LNCaP clone FGC (cell line): ENCODE data around the gene C10orf71.

ENCODE experiments used
- DNase-seq: peaks from one replicate; pipeline ENCODE4 v3.0.0-alpha.2; 2011; ENCODE audit warnings: low read depth
- H3K4me3 ChIP-seq: 2 replicates; pipeline ENCODE4 v1.5.1; 2011; ENCODE audit warnings: mild to moderate bottlenecking, low read depth, low read length, control low read depth
- TF ChIP-seq, protein P1 (sequence below): IDR thresholded peaks from 2 replicates; pipeline ENCODE4 v1.5.1; 2012; ENCODE audit warnings: mild to moderate bottlenecking; ENCODE audit not compliant: control insufficient read depth, insufficient read depth; ENCODE audit errors: extremely low read depth

The C10orf71 gene

DNA sequence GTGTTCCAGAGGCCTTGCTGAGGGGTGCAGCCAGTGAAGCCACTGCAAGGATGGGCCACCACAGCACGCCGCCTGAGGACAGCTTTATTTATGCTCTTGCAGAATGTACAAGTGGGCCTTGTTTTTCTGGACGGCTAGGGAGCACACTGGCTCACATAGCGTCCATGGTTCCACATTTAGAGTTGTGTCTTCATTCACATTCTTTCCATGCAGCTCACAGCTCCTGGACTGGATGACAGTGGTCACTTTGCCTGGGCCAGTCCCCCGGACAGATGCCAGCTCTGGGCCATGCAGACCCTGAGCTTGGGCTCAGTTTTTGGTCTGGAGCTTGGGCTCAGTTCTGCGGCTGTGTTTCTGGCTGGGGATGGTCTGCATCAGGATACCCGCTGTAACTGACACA is 2.6 kb upstream of the C10orf71 start:
- H3K4me3 ChIP-seq = no peak overlapping the region
- TF ChIP-seq, protein P1, sequence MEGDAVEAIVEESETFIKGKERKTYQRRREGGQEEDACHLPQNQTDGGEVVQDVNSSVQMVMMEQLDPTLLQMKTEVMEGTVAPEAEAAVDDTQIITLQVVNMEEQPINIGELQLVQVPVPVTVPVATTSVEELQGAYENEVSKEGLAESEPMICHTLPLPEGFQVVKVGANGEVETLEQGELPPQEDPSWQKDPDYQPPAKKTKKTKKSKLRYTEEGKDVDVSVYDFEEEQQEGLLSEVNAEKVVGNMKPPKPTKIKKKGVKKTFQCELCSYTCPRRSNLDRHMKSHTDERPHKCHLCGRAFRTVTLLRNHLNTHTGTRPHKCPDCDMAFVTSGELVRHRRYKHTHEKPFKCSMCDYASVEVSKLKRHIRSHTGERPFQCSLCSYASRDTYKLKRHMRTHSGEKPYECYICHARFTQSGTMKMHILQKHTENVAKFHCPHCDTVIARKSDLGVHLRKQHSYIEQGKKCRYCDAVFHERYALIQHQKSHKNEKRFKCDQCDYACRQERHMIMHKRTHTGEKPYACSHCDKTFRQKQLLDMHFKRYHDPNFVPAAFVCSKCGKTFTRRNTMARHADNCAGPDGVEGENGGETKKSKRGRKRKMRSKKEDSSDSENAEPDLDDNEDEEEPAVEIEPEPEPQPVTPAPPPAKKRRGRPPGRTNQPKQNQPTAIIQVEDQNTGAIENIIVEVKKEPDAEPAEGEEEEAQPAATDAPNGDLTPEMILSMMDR = no peak
- DNase-seq = no peak

DNA sequence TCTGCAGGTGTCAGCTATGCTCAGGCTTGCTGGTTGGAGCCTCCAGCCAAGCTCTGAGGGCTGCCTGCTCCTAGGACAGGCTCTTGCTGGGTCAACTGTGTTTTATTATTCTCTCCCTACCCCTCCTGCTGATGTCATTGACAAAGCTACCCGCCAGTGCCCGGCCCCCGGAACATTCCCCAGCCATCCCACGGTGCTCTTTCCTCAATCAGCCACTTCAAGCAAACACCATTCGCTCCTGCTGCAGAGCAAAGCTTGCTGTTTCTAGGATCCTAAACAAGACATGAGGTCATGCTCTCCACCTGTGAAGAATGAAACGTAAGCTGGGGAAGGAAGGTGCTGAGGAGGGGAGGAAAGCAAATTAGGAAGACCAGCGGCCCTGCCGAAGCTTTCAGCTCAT is 2.1 kb upstream of the C10orf71 start:
- TF ChIP-seq, protein P1 = no peak

DNA sequence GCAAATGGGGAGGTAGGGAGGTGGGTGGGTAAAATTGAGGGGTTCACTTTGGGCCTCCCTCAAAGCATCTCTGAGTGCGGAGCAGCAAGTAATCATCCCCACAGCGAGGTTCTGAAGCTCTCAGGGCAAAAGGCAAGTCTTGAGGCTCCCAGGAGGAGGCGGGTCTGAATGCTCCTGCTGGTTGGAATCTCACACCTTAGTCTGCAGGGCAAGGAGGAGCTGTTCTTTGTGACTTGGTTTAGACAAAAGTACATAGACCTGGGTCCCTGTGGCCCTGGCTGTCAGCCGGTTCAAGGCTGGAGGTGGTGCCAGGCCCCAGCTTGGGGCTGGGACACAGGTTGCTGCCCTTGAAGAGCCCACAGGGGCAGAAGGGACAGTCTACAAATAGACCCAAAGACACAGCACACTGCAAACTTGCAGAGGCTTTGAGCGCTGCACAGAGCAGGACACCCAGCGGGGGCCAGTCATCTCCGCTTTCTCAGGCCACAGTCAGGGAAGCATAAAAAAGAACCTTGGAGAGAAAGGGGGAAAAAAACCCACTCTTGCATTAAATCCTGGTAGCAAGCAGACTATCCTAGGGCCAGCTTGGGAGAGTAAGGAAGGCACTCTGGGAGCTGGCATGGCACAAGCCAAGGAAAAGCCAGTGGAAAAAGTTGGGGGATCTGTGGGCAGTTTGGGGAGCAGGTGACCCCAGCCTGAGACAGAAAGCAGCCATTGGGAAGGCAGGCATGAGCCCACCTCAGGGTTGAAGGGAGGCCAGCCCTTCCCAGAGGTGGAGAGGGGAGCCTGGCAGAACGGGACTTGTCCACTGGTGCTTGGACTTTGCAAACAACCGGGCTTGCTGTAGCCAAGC is 926 bp upstream of the C10orf71 start:
- TF ChIP-seq, protein P1 = no peak
- H3K4me3 ChIP-seq = no peak overlapping the region
- no peak for DNase-seq

More for the DNA sequence above, 2.1 kb upstream of the C10orf71 start:
- no peak overlapping the region for H3K4me3 ChIP-seq
- no peak for DNase-seq

DNA sequence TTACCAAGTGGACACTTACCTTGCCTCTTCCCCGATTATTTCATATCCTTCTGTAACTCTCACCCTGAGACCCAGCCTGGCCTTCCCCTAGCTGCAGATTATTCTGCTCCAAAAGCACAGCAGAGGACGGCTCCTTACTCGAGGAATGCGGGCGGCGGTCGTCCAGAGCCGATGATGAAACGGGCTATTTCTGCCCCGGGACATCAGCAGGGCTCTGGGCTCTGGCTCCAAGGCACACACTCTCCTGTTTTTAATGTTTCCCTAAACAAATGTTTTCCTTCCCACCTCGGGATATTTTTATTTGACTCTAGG is 343 bp upstream of the C10orf71 start:
- H3K4me3 ChIP-seq = no peak overlapping the region
- TF ChIP-seq, protein P1 = no peak
- DNase-seq = no peak

DNA sequence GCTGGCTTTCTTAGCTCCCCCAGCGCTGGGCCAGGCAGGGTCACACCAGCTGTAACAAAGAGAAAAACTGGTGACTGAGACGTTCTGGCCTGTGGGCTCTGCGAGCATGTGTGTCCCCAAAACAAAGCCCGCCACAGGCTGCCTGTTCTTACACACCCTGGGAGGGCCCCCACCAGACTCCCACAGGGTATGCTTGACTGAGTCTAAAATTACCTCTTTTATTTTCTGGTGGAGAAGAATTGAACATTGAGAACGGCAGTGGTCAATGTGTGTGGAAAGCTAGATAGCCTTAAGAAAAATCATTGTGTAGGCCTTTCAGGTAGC is 808 bp downstream of the C10orf71 start:
- TF ChIP-seq, protein P1 = no peak
- no peak for DNase-seq

DNA sequence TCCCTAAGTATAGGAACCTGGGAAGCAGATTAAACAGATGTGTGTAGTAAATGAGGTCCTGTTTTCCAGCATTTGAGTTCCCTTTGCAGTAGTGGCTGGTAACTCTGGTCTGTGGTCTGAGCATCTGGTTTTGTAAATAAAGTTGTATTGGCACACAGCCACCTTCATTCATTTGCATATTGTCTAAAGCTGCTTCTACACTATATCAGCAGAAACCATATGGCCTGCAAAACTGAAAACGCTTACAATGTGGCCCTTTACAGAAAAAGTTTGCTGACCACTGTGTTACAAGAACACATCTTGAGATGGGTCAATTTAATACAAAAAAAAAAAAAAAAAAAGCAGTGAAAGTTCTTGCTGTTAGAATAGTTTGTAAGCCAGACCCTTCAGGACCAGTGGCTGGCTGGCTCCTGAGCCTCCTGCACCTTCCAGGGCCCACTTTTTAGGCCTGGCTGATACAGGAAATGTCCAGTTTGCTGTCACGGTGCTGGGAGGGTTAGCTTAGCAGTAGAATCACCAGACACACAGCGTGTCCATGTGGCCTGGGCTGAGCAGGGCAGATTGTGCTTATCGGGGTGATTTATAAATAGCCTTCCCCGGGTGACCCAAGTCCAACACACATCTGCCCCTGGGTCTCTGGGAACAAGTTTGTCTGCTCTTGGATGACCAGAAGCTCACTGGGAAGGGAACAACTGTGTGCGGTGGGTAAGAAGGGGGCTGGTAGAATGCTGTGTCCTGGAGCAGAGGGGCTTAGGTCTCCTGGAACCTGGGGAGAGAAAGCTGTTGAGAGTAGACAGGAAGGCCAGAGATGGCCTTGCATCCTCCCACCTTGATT is 1.4 kb downstream of the C10orf71 start:
- no peak overlapping the region for H3K4me3 ChIP-seq
- DNase-seq = no peak
- TF ChIP-seq, protein P1 = no peak

More for the DNA sequence above, 808 bp downstream of the C10orf71 start:
- H3K4me3 ChIP-seq = no peak overlapping the region
